HG03108 (cell line): Measurements from ENCODE around the gene TFE3.

ENCODE experiments used
- ATAC-seq: cut with Tn5 transposase; IDR thresholded peaks from one replicate; pipeline ENCODE4 v1.9.1; 2021; ENCODE audit warnings: moderate library complexity; ENCODE audit not compliant: unreplicated experiment

The TFE3 gene, protein sequence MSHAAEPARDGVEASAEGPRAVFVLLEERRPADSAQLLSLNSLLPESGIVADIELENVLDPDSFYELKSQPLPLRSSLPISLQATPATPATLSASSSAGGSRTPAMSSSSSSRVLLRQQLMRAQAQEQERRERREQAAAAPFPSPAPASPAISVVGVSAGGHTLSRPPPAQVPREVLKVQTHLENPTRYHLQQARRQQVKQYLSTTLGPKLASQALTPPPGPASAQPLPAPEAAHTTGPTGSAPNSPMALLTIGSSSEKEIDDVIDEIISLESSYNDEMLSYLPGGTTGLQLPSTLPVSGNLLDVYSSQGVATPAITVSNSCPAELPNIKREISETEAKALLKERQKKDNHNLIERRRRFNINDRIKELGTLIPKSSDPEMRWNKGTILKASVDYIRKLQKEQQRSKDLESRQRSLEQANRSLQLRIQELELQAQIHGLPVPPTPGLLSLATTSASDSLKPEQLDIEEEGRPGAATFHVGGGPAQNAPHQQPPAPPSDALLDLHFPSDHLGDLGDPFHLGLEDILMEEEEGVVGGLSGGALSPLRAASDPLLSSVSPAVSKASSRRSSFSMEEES

GRCh38 chrX:49043220-49043986 is at the start of gene TFE3:
TFE3 (minus strand) TSS chrX:49043357; CDS start chrX:49043226, 131 bp downstream.
- peak; percentile 85 for ATAC-seq

- ATAC-seq = no peak
Measured at GRCh38 chrX:49089553-49089952, 46.4 kb upstream of the TFE3 start.

GRCh38 chrX:49082271-49082871 is 39.2 kb upstream of the TFE3 start:
- ATAC-seq = no peak

DNA sequence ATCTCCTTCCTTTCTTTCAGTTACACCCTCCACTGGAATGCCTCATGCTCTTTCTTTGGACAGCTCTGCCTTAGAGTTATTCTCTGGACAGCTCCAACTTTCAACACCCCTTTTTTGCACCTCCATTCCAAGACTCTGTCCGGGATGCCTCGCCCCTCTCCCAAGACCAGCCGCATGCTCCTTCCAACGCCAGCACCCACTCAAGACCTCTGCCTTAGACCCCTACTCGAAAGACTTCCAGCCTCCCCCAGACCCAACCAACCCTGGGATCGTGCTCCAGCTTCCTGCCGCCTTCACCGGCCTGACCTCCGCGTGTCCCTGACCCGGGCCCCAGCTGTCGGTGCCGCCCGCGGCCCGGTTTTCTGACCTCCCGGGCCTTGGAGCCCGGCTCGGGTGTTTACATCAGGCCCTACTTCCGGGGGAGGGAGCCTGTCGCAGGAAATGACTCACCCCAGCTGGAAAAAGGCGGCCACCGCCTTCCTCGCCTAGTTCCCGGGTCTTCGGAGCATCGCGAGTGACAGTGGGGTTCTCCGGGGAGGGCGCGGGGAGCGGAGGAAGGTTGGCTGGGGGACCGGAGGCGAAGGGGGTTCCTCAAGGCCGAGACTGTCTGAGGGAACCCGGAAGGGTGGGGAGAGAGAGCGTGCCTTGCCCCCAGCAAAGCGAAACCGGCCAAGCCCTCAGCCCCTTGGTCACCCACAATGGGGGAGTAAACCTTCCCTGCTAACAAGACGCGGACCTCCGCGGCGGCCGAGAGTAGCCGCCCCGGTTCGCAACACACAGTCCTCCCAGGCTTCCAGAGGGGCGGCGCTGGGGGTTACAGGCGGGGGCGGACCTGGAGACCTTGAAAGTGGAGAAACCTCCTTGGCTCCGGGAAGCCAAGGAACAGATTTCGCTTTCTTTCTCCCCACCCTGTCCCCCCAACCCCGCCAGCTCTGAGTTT is 36.6 kb upstream of the TFE3 start, which contains the start of gene WDR45:
TSS of gene WDR45 (minus strand) at position 399 of the 940 bp plus-strand sequence. CDS start 1,792 bp downstream, outside the sequence.
- ATAC-seq = peak; percentile 69

GRCh38 chrX:49077941-49078340 is 34.8 kb upstream of the TFE3 start:
- no peak for ATAC-seq

DNA sequence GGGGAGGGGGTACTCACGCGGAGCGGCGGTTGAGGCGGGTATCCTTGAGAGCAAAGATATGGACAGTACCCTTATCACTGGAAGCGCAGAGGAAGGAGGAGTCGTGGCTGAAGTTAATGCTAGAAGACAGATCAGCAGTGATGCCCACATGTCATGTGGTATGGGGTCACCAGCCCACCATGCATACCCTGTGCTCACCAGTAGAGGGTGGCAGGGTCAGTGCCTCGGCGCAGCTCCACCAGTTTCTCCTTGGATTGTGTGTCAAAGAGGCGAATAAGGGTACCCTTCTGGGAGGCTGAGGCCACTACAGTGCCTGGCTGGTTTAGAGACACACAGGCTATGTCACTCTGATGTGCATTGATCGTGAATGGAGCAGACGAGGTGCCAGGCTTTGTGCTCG is 32.2 kb upstream of the TFE3 start:
- no peak for ATAC-seq

GRCh38 chrX:49073601-49074575 is 30.7 kb upstream of the TFE3 start, which contains the start of gene PRAF2:
PRAF2 (minus strand) TSS chrX:49074002; CDS start chrX:49073987, 15 bp downstream.
- ATAC-seq = peak; percentile 78

- ATAC-seq = no peak
Measured at GRCh38 chrX:49072712-49073095, 29.5 kb upstream of the TFE3 start.

DNA sequence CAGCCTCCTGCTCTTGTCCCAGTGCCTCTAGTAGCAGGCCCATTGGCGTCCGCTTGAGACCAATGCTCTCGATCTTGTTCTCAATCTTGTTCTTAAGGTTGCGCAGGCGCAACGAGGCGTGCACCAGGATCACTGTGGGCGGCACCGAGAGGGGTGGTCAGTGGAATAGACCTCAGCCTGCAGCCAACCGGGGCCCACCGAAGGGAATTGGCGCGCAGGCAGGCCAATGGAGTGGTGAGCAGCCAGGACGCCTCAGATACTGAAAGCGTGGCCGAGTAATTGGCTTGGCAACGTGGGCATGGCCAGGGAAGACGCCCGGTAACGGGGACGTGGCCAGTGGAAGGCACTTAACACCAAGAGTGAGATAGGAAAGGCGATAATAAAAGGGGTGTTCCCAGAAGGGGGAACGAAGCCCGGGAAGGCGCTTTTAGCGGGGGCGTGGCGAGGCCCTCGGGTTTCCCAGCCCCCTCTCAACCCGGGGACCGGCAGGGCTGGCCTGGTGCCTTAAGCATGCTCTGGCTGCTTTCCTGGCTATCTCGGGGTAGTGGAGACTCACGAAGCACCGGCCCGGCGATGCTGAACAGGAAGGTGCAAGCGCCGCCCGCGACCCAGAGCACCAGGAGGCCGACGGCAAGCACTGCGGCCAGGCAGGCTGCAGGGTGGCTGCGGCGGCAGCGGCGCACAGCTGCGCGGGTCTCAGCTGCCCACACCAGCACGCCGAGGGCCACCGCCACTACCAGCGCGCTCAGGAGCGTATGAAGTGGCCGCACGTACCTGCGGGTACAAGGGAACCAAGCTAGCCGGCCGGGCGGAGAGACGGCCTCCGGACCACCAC is 28.9 kb upstream of the TFE3 start:
- no peak for ATAC-seq

- ATAC-seq = no peak
Measured at GRCh38 chrX:49070988-49071387, 27.8 kb upstream of the TFE3 start.

DNA sequence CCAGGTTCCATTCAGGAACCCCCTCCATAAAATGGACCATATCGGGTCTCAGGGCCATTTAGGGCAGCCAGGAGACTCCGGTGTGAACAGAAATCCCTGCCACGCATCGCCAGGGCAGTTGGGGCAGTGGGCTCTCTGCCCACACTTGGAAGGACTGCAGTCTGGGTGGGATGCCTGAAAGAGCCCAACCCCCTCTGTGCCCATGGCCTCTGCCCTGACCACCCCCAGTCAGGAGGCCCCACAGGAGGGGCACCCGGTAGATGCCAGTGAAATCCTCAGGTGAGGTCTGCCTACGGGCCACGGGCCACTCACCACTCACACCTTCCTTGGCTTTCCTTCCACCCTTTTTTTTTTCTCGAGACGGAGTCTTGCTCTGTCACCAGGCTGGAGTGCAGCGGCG is 25.9 kb upstream of the TFE3 start:
- no peak for ATAC-seq

DNA sequence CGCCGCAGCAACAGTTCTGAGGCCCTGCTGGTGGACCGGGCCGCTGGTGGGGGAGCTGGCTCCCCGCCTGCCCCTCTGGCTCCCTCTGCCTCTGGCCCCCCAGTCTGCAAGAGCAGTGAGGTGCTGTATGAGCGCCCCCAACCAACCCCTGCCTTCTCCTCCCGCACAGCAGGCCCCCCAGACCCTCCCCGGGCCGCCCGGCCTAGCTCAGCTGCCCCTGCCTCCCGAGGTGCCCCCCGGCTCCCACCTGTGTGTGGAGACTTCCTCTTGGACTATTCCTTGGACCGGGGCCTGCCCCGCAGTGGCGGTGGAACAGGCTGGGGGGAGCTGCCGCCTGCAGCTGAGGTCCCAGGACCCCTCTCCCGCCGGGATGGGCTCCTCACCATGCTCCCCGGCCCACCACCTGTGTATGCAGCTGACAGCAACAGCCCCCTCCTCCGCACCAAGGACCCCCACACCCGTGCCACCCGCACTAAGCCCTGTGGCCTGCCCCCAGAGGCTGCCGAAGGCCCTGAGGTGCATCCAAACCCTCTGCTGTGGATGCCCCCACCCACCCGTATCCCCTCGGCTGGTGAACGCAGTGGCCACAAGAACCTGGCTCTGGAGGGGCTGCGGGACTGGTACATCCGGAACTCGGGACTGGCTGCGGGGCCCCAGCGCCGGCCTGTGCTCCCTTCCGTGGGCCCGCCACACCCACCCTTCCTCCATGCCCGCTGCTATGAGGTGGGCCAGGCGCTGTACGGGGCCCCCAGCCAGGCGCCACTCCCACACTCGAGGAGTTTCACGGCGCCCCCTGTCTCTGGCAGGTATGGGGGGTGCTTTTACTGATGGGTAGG is 24.3 kb upstream of the TFE3 start:
- no peak for ATAC-seq

DNA sequence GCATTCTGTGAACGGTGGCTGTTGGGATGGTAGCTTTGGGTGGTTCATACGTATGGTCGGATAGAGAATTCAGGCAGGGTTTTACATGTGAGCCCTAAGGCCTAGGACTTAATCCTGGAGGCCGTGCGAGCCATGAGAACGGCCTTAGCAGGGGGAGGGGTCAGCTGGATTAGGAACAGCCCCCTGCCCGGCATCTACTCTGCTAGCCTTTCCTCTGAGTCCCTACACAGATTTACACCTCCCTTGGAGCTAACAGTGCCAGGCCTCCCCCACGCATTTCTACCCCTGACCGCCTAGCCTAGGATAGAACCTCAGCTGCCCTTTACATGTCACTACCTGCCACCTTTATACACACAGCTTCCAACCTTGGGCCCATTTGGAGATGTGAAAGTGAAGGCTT is 23.5 kb upstream of the TFE3 start:
- no peak for ATAC-seq

- ATAC-seq = no peak
Measured at GRCh38 chrX:49066278-49066677, 23.1 kb upstream of the TFE3 start.

DNA sequence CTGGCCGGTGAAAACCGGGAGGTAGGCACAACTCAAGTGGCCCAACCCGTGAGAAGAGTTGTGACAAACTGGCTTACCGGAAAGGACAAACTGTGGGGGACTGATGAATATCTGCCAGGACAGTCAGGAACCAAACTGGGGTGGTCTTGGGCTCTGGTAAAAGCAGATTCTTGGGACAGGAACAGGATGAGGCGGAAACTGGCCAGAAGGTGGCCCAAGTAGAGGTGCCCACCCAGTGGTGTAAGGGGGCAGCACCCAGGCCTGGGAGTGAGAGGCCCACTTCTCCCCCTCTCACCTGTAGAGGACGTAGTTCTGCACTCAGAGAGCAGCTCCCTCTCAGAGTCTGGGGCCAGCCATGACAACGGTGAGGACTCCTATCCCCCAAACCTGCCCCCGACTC is 21.6 kb upstream of the TFE3 start:
- no peak for ATAC-seq

- no peak for ATAC-seq
Measured at GRCh38 chrX:49064303-49064702, 21.1 kb upstream of the TFE3 start.

DNA sequence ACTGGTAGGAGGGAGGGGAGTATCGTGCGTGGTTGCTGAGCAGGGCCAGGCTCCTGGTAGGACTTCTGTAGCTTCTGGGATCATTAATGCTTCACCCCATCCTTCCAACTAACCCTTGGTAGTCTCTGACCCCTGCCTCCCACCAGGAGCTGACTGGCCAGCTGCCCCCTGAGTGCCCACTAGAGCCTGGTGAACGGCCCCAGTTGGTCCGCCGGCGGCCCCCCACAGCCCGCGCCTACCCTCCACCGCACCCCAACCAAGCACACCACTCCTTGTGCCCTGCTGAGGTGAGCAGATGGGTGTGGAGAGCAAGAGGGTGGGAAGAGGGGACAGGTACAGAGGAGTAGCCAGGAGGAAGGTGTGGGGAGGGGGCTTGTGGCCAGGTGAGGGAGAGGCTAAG is 20.6 kb upstream of the TFE3 start:
- ATAC-seq = no peak
